SKM-1 treated with dmso at 0.1 percent for 144 hours (cell line): Measurements from ENCODE around the gene BMP5.
A peak's percentile ranks its signal among the peaks of the same experiment; 100 is the strongest.
"Not testable (repeated sequence)": the region's sequence is repeated elsewhere in the genome, so short reads cannot be mapped to it uniquely, and the experiment has no call there.

Experiments used
- DNase-seq: peaks from one replicate; lab custom pipeline; 2025; ENCODE audit not compliant: unreplicated experiment; lab: John Stamatoyannopoulos, UW

The BMP5 gene

GRCh38 chr6:55875400-55875799, at the start of gene BMP5:
TSS of gene BMP5 (minus strand) at chr6:55875590. CDS start at chr6:55874865, 725 bp downstream.
- no peak for DNase-seq

- DNase-seq: no peak
Observed at GRCh38 chr6:55922406-55922805, 47.0 kb upstream of the BMP5 start.

- DNase-seq: no peak
Observed at GRCh38 chr6:55919716-55920308, 44.4 kb upstream of the BMP5 start.

- DNase-seq: no peak
Observed at GRCh38 chr6:55918639-55919038, 43.2 kb upstream of the BMP5 start.

- DNase-seq: no peak
Observed at GRCh38 chr6:55917751-55918415, 42.5 kb upstream of the BMP5 start.

GRCh38 chr6:55916188-55916587, 40.8 kb upstream of the BMP5 start:
- no peak for DNase-seq

DNA sequence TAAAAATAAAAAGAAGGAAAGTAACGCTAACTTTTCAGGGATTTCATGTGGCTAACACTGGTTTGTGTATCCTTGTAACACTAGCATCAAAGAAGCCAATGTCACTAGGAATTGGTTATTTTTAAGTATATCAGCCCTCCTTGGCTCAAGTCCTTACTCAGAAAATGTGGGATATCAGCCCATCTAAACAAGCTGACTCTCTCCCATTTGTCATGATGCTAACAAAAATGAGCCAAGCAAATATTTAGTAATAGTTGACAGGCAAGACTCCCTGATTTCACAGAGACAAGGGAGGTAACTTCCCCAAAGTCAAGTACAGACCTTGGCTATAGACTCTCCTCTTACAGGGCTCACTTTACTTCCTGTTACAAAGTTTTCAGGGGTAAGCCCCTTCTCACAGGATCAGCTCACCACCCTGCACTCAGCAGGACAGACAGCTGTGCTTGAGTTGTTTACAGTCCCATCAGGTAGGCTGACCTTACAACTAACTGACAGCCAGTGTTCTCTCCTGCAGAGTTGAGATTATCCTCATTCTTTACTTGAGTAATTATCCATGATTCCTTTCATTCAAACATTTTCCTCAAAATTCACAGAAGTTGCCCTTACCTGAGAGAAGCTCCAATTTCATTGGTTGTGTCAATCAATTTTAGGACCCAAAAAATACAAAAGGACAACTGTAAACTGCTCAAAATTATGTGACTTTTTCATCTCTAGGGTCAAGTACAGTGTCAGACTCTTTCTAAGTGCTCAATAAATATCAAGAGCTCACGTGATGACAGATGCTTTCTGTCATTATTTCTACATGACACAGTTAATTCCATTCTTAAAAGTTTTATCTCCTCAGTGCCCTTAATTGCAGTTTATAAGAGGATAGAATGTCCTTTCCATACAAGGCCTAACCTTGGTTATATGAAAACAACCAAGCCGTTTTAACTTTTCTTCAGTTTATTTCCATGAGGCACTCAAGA, 38.1 kb upstream of the BMP5 start:
- DNase-seq: peak; percentile 68

- not testable (repeated sequence) for DNase-seq
Observed at GRCh38 chr6:55910466-55910865, 35.1 kb upstream of the BMP5 start.

- DNase-seq: not testable (repeated sequence)
Observed at GRCh38 chr6:55909911-55910310, 34.5 kb upstream of the BMP5 start.

- no peak for DNase-seq
Observed at GRCh38 chr6:55902796-55903195, 27.4 kb upstream of the BMP5 start.

GRCh38 chr6:55901765-55902270, 26.4 kb upstream of the BMP5 start:
- DNase-seq: no peak

GRCh38 chr6:55898342-55898741, 23.0 kb upstream of the BMP5 start:
- DNase-seq: no peak

DNA sequence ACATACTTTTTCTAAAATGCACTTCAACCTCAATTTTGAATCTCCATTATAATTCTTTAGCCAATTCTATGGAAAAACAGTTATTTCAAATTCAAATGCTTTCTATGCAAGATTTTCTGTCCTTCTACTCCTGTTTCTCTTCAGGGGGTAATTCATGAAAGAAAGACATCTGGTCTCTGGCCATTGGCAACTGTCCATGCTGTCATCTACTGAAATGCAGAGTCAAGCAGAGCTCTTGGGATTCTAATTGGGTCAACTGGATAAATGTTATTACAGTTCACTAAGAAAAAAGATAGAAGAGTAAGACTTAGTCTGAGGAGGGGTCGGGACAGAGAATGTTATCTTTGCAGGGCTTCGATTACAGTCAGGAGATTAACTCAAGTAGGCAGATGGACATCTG, 22.0 kb upstream of the BMP5 start:
- DNase-seq: no peak

GRCh38 chr6:55895972-55896730, 20.8 kb upstream of the BMP5 start:
- no peak for DNase-seq

GRCh38 chr6:55892749-55893357, 17.5 kb upstream of the BMP5 start:
- DNase-seq: no peak

DNA sequence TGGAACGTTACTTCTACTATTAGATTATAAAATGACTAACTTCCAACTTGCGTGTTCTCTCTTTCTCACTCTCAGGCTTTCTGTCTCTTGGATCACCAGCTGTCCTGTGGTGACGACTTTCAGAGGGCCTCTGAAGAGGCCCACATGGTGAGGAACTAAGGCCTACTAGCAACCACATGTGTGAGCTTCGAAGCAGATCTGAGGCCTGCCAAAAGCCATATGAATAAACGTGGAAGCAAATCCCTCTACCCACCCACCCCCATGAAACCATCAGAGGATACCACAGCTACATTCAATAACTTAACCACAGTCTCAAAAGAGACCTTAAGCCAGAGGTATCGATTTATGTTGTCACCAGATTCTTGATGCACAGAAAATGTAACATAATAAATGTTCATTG, 13.5 kb upstream of the BMP5 start:
- no peak for DNase-seq

GRCh38 chr6:55886185-55886836, 10.9 kb upstream of the BMP5 start:
- DNase-seq: no peak

DNA sequence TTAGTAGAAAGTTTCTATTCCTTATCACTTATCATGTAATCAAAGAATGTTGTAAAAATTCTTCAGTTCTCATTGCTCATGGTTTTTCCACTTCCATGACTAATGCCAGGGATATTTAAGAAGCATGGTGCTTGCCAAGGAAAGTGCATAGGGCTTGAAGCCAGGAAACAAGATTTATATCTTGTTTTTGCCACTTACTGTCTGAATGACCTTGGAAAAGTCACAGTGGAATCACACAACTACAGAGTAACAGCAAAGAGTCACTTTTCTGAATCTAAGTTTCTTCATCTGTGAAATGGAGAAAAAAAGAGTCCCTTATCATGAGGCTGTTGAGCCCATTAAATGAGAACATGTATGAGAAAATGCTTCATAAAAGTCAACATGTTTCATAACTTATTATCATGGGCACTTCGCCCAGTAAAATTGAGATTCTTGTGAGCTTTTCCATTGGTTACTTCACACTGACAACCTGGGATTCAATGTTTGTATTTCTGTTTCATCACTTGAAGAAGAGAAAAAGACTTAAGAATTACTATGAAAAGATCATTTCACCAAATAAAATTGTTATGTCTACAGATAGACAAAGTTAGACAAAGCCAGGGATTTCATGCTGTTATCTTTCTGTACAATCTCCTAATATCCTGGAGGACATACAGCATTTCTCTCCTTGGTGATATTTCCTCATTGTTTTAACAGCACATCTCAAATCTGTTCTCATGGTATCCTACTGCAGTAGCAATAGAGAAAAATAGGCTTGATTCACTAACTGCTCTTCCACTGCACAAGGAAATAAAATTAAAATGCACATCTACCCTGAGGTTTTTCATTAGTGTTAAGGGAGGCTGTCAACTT, 7.6 kb upstream of the BMP5 start:
- DNase-seq: no peak

- no peak for DNase-seq
Observed at GRCh38 chr6:55877283-55877682, 1.9 kb upstream of the BMP5 start.
